Activated naive CD4-positive, alpha-beta T cell treated with anti-CD3 and anti-CD28 coated beads, Interleukin-2, amount 50 U/mL, for 72 hours (primary cell): Measurements from ENCODE around the gene UBASH3A. TPM values are rescaled to one million over a fixed set of nuclear protein-coding genes. Genes with fewer than 3 reads are reported as not detected.
"Not testable (repeated sequence)": the region's sequence is repeated elsewhere in the genome, so short reads cannot be mapped to it uniquely, and the experiment has no call there.

Source experiments
- ATAC-seq, 2 donors: fragments of 150-1000 bp; cut with Tn5 transposase; 2 replicates each; pipeline ENCODE4 v1.10.0; 2021; ENCODE audit warnings: mild to moderate bottlenecking in 2 of 2, moderate library complexity in 2 of 2
- DNase-seq, 2 donors: peaks; one replicate each; pipeline ENCODE4 v3.0.0; 2021 to 2022; ENCODE audit warnings: low spot score in 2 of 2
- H3K27ac Mint-ChIP-seq, 2 donors: one replicate each; pipeline ENCODE4 v1.8.0; 2022; ENCODE audit warnings: mild to moderate bottlenecking in 2 of 2, mixed read lengths in 2 of 2
- H3K36me3 Mint-ChIP-seq, 2 donors: one replicate each; pipeline ENCODE4 v1.8.0; 2022; ENCODE audit warnings: mixed read lengths in 2 of 2
- H3K9me3 Mint-ChIP-seq, 2 donors: one replicate each; pipeline ENCODE4 v1.8.0; 2022; ENCODE audit warnings: mixed read lengths in 2 of 2
- total RNA-seq, 2 donors: library from RNA; stranded (reverse); gene quantifications; one replicate each; pipeline ENCODE4 v1.2.3, GENCODE V29; 2022

The UBASH3A gene
- total RNA-seq, 2 donors from 2014 or later = 13.0 to 51.9 TPM

DNA sequence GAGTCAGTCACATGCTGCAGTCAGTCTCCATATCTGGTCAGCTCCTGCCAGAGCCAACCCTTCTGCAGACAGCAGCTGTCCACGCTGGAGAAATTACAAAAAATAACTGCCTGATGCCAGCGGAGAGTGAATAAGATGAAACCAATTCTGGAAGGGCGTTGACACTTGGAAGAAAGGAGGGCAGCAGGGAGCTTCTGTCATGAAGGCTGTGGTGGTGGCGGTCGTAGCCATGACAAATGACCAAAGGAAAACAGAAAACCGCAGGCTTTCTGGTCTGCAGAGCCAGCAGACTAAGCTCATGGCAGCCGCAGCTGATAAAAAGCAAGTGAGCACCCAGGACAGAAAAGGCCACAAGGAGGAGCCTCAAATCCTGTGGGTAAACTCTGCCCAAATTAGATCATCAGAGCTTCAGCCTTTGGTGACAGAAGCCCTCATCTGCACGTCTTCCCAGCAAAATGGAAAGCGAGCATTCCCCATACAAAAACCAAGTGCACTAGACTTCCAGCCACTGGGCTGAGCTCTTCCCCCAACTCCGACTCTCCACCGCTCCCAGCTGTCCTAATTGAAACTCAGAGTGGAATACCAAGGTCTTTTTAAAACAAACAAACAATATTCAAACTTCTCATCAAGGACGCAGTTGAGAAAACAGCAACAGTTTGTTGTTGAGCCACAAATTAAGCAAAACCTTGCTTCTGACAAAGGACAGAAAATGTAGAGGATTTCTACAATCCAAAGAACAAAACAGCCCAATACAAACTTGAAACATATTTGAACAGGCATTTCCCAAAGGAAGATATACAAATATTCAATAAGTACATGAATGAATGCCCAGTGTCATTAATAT is 63.7 kb downstream of the UBASH3A start:
- Mint-ChIP-seq H3K36me3 (peaks cover 0 to 15% of the 10 kb centered on the region in 2 donors), H3K27ac (no peak overlapping the region), H3K9me3 (peaks cover 7 to 14% of the 10 kb centered on the region in 2 donors)
- peak in 1 of 2 donors; percentile 47 for DNase-seq
- ATAC-seq = peak in 1 of 2 donors; percentile 52

DNA sequence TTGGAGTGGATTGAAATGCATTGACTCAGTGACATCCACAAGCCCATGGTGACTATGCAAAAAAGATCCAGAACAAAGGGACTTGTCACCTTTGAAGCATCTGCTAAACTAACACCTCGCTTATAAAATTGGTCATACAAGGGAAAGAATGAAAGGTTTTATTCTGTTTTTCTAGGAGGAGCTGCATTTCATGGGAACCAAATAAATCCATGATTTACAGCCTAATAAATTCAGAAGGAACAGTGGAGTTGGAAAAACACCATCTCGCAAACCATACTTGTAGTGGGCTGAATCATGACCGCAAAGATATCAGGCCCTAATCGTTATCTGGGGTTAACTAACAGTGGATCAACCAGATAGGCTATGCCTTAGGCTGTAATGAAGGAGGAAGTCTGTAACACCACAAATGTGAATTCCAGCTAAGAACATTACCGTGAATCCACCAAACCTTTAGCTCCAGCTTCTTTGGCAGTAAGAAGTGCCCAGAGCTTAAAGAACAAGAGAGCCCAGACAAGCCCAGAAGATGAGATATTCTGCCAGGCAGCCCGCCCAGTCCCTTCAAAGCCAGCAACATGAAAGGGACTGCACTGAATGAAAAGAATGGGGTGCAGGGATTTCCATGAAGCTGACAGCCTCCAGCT is 64.9 kb downstream of the UBASH3A start:
- no peak overlapping the region for H3K27ac Mint-ChIP-seq
- H3K9me3 Mint-ChIP-seq = peaks cover 7% of the 10 kb centered on the region in 2 donors
- peaks cover 0 to 8% of the 10 kb centered on the region in 2 donors for H3K36me3 Mint-ChIP-seq
- peak in 1 of 2 donors; percentile 33 for DNase-seq
- ATAC-seq = no peak

DNA sequence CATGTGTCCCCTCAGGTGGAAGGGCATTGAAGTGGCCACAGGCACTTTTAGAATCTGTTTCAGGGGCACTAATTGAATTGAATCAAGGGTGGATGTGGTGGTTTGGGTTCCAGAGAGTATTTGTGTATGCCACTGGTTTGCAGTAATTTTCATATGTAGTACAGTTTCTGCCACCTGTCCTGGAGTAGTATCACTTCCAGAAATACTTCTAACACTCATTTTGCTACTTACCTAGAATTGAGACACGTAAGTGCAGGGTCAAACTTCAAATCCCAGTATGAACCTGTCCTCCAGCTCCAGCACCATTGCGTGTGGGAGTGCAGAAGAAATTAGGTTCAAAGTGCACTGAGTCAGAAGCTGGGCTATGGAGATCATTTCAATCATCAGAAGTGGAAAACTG is 65.6 kb downstream of the UBASH3A start:
- peak in 1 of 2 donors; percentile 58 for ATAC-seq

GRCh38 chr21:42469726-42470125 is 66.0 kb downstream of the UBASH3A start:
- H3K36me3 Mint-ChIP-seq, H3K27ac Mint-ChIP-seq, H3K9me3 Mint-ChIP-seq, ATAC-seq, DNase-seq: not testable (repeated sequence)

More for the DNA sequence above, 65.6 kb downstream of the UBASH3A start:
- Mint-ChIP-seq H3K27ac (no peak overlapping the region), H3K36me3 (peaks cover 0 to 2% of the 10 kb centered on the region in 2 donors), H3K9me3 (peaks cover under 1% of the 10 kb centered on the region in 2 donors)
- DNase-seq = no peak

- Mint-ChIP-seq H3K9me3 (no peaks in the 10 kb centered on the region), H3K27ac (no peak overlapping the region), H3K36me3 (no peaks in the 10 kb centered on the region)
- ATAC-seq (no peak), DNase-seq (no peak)
Observed at GRCh38 chr21:42471206-42471605, 67.5 kb downstream of the UBASH3A start.

DNA sequence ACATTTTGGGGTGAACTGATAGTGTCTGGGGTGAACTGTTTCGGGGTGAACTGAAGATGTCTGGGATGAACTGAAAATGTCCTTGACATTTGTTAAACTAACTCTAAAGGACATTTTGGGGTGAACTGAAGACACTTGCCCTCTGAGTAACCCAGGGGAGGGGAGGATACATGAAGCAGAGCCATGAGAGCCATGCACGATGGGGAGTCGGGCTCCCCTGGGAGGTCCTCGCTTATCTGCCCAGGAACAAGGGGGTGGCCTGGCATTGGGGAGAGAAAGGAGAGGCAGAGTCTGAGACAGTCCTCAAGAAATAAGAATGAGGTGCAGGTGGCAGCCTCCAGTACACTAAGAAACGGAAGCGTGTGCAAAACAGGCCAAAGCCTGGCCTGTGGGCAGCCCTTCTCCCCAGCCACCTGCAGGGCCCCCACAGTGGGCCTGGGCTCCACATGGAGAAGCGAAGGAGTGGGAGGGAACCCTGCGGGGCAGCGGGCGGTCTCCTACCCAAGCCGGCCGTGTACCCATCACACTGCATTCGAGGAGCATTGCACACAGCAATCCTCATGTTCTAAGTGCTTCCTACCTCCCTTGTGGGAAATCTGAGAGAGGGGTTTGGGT is 68.1 kb downstream of the UBASH3A start:
- ATAC-seq (no peak), DNase-seq (no peak)
- Mint-ChIP-seq H3K27ac (no peak overlapping the region), H3K36me3 (no peaks in the 10 kb centered on the region), H3K9me3 (no peaks in the 10 kb centered on the region)

DNA sequence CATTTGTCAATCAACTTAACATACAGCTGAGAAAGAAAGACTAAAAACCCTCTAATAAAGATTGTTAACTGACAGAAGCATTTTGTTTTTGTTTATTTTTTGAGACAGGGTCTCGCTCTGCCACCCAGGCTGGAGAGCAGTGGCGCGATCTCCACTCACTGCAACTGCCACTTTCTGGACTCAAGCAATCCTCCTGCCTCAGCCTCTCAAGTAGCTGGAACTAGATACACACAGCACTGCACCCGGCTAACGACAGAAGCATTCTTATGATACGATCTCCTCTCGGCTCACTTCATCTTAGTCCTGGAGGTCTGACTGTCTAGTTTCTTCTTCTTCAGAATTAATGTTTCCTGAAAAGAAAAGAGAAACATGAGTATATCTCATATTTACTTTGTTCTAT is 68.8 kb downstream of the UBASH3A start:
- no peak overlapping the region for H3K27ac Mint-ChIP-seq
- no peaks in the 10 kb centered on the region for H3K36me3 Mint-ChIP-seq
- no peak for DNase-seq
- no peaks in the 10 kb centered on the region for H3K9me3 Mint-ChIP-seq
- no peak for ATAC-seq

DNA sequence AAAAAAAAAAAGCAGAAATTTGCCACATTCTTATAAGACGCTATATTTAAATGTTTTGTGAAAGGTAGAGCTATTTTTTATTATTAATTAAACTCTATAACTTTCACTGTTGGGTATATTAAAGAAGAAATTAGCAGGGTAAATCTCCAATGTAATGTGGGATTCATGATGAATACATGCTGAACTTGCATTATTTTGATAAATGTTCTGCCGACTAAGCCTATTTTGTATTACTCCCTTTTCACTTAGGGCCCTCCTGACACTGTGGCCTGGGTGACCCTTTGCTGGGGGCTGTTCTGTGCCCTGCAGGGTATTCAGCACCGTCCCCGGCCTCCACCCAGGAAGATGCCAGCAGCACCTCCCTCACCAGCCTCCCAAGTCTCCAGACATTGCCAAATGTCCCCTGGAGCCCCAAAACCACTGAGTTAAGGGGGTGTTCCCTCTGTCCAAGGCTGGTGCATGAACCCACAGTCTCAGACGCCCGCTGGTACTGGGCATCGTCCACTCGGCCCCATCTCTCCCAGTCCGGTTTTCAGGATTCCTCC is 69.9 kb downstream of the UBASH3A start:
- Mint-ChIP-seq H3K9me3 (no peaks in the 10 kb centered on the region), H3K27ac (no peak overlapping the region), H3K36me3 (no peaks in the 10 kb centered on the region)
- DNase-seq = no peak
- ATAC-seq = no peak

DNA sequence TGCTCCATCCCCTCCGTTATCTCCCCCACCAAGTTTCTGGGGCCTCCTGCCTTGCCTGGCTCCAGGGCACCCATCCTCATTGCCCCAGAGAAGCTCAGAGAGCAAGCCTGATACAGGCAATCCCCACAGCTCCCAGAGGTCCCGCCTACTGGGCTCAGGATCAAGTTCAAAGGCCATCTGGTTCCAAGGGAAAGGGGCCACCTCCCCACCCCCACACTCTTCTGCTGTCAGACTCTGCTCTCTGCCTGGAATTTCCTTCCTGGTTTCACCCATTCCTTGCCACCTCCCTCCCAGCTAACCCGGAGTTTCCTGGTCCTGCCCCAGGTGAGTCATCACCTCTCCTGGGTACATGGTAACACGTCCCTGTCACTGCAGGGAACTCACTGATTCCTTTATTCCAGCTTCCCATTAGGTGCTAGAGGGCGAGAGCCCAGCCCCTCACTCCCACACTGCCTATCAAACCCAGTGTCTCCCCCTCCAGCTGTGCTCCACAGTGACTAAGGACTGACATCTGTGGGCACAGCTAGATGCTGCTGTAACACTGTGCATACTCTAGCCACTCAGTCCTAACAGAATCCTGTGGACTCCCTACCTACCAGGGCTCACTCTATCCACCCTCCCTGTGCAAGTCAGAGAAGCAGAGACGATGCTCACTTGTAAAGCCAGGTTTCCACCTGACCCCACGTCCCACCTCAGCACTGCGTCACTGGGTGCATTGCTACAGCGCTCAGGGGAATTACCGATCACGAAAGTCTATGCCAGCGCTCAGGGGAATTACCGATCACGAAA is 70.5 kb downstream of the UBASH3A start:
- H3K27ac Mint-ChIP-seq = no peak overlapping the region
- H3K9me3 Mint-ChIP-seq = no peaks in the 10 kb centered on the region
- DNase-seq = no peak
- no peak for ATAC-seq
- H3K36me3 Mint-ChIP-seq = no peaks in the 10 kb centered on the region

GRCh38 chr21:42475036-42475435 is 71.3 kb downstream of the UBASH3A start:
- ATAC-seq (no peak), DNase-seq (no peak)
- no peaks in the 10 kb centered on the region for H3K36me3 Mint-ChIP-seq
- H3K9me3 Mint-ChIP-seq = no peaks in the 10 kb centered on the region
- H3K27ac Mint-ChIP-seq = no peak overlapping the region

- H3K27ac Mint-ChIP-seq = no peak overlapping the region
- no peaks in the 10 kb centered on the region for H3K36me3 Mint-ChIP-seq
- no peaks in the 10 kb centered on the region for H3K9me3 Mint-ChIP-seq
- ATAC-seq (no peak), DNase-seq (no peak)
Observed at GRCh38 chr21:42475526-42476387, 72.1 kb downstream of the UBASH3A start.

DNA sequence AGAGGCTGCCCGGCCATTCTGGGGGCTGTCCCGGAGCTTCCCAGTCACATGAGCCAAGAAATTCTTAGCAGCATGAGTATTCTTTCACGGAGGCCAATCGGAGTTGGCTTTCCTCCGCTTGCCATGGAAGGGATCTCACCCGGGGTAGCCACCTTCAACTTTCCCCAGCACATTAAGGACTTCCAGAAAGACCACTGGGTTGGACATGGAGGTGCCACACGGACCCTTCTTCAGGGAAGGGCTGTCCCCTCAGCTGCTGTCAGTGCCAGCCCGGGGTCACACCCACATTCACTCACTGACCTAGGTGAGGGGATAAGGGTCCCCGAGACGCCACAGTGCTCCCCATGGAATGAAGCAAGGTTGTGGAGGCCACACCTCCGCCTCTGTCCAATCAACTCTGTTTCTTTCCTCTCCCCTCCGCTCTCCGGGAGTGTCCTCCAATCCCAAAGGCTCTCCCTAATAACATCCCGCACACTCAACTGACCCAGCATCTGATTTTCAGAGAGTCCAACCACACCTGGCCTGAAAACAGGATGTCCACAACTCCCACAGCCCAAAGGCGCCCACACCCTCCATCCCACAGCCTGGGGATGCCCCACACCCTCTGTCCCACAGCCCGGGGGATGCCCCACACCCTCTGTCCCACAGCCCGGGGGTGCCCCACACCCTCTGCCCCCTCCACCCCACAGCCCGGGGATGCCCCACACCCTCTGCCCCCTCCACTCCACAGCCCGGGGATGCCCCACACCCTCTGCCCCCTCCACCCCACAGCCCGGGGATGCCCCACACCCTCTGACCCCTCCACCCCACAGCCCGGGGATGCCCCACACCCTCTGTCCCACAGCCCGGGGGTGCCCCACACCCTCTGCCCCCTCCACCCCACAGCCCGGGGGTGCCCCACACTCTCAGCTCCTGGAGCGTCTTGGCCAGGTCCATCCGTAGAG is 73.0 kb downstream of the UBASH3A start:
- Mint-ChIP-seq H3K27ac (peak overlapping the region in 1 of 2 donors; percentile 65), H3K9me3 (no peaks in the 10 kb centered on the region), H3K36me3 (no peaks in the 10 kb centered on the region)
- ATAC-seq (no peak), DNase-seq (no peak)

DNA sequence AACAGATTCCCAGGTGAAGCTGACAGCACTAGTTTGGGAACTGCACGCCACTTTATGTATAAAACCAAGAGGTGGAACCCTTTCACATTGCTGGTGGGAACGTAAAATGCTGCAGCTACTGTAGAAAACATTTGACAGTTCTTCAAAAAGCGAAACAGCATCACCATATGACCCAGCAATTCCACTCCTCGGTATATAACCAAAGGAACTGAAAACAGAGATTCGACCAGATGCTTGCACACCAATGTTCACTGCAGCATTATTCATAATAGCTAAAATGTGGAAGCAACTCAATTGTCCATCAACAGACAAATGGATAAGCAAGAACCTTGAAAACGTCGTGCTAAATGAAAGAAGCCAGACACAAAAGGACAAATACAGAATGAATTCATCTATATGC is 74.8 kb downstream of the UBASH3A start:
- DNase-seq (no peak), ATAC-seq (no peak)
- Mint-ChIP-seq H3K9me3 (no peaks in the 10 kb centered on the region), H3K27ac (no peak overlapping the region), H3K36me3 (no peaks in the 10 kb centered on the region)

- no peak for DNase-seq
- H3K9me3 Mint-ChIP-seq = no peaks in the 10 kb centered on the region
- no peaks in the 10 kb centered on the region for H3K36me3 Mint-ChIP-seq
- ATAC-seq = no peak
- H3K27ac Mint-ChIP-seq = no peak overlapping the region
Observed at GRCh38 chr21:42479582-42479981, 75.9 kb downstream of the UBASH3A start.

DNA sequence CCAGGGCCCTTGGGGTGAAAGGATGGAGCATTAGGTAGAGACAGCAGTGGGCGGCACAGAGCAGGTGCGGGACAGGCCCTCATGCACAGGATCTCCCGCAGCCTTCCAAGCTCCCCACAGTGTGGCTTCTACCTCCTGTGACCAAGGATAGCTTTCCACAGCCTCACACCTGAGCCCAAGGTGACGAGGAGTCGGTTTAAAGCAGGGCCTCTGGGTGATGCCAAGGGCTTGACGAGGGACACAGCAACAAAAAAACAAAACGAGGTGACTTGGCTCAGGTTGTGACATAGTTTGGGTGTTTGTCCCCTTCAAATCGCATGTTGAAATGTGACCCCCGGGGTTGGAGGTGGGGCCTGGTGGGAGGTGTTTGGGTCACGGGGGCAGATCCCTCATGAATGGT is 77.0 kb downstream of the UBASH3A start:
- no peak for ATAC-seq
- H3K36me3 Mint-ChIP-seq = no peaks in the 10 kb centered on the region
- DNase-seq = no peak
- H3K9me3 Mint-ChIP-seq = no peaks in the 10 kb centered on the region
- H3K27ac Mint-ChIP-seq = no peak overlapping the region
